Sigmoid colon (tissue), 4 donors: ENCODE results near the gene CHTF18.

Experiments
- EP300 ChIP-seq, 4 donors: sonication (generic); formaldehyde crosslinking; IDR thresholded peaks; one replicate each; pipeline ENCODE4 v1.6.1; 2017; ENCODE audit warnings: antibody characterized with exemption in 4 of 4
- POLR2A ChIP-seq, 2 donors: fragments of 450-650 bp; IDR thresholded peaks; one replicate each; pipeline ENCODE4 v1.6.1; 2016; ENCODE audit warnings: antibody characterized with exemption in 2 of 2, mild to moderate bottlenecking in 2 of 2, moderate library complexity in 2 of 2
- POLR2AphosphoS5 ChIP-seq, 4 donors: sonication (generic); formaldehyde crosslinking; IDR thresholded peaks; one replicate each; pipeline ENCODE4 v1.6.1; 2017; ENCODE audit warnings: antibody characterized with exemption in 4 of 4
- TF ChIP-seq, protein P1 (sequence below), 4 experiments: fragments of 450-650 bp in 3 of 4; fragments of 200-600 bp in 1 of 4; IDR thresholded peaks; one replicate each; pipeline ENCODE4 v1.5.1; 2016 to 2019; ENCODE audit warnings: antibody characterized with exemption in 4 of 4, mild to moderate bottlenecking in 3 of 4, moderate library complexity in 2 of 4

DNA sequence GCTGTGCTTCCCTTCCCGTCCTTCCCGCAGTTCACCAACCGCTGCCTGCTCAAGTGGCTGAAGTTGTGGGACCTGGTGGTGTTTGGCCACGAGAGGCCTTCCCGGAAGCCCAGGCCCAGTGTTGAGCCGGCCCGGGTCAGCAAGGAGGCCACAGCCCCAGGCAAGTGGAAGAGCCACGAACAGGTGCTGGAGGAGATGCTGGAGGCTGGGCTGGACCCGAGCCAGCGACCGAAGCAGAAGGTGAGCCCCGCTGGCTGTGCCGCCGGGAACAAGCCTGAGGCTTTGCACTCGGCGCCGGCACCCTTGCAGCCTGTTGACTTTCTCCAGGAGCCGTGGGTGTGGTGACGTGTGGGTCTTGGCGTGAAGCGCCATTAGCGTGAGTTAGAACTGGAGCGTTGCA, 2.7 kb downstream of the CHTF18 start:
- TF ChIP-seq, protein P1, sequence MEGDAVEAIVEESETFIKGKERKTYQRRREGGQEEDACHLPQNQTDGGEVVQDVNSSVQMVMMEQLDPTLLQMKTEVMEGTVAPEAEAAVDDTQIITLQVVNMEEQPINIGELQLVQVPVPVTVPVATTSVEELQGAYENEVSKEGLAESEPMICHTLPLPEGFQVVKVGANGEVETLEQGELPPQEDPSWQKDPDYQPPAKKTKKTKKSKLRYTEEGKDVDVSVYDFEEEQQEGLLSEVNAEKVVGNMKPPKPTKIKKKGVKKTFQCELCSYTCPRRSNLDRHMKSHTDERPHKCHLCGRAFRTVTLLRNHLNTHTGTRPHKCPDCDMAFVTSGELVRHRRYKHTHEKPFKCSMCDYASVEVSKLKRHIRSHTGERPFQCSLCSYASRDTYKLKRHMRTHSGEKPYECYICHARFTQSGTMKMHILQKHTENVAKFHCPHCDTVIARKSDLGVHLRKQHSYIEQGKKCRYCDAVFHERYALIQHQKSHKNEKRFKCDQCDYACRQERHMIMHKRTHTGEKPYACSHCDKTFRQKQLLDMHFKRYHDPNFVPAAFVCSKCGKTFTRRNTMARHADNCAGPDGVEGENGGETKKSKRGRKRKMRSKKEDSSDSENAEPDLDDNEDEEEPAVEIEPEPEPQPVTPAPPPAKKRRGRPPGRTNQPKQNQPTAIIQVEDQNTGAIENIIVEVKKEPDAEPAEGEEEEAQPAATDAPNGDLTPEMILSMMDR (IDR thresholded peaks at IDR 0.05): no peak
- TF ChIP-seq POLR2AphosphoS5 (IDR thresholded peaks at IDR 0.05) (no peak), POLR2A (IDR thresholded peaks at IDR 0.05) (no peak), EP300 (IDR thresholded peaks at IDR 0.05) (no peak)
